Measurements from ENCODE around the gene N4BP2L2. TPM values are rescaled to one million over a fixed set of nuclear protein-coding genes. Genes with fewer than 3 reads are reported as not detected.
A peak's percentile ranks its signal among the peaks of the same experiment; 100 is the strongest.

Gene N4BP2L2
- total RNA-seq, 1 experiment from 2014 or later = 92.7 TPM

DNA sequence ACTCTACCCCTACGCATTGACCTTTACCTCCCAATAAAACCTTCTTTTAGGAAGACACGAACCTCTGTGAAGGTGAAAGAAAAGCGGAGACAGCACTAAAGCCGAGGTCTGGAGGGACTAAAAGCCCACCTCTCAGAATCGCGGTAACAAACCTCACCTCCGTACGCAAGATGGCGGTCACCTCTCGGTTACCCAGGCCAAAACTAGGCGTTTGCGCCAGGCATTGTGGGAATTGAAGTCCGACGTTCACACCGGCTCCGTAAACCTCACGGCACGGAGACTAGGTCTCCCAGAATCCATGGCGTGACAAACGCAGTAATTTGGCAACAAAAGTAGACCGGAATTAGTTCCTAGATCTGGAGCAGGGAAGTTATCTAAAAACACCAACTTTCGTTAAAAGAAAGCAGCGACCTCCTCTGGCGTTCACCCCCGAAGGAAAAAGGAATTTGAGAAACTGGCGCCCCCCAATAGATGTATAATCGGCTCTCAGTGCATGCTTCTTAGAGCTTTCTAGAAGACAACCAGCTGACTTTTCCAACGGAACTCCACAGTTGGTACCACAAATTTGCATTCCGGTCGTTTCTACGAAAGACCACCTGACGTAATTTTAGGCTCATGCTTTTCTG is at the start of gene N4BP2L2 (continued):
- TF ChIP-seq EZH2phosphoT487 (IDR thresholded peaks at IDR 0.05; ENCODE audit: borderline replicate concordance) = no peak
- peak; percentile 74 for TF ChIP-seq SRF (IDR thresholded peaks at IDR 0.05; ENCODE audit: low read depth)
- peak; percentile 81 for TF ChIP-seq POLR2AphosphoS5 (IDR thresholded peaks at IDR 0.05; ENCODE audit: low read depth, low read length)
- no peak; the same call in 1 of the 2 replicates for TF ChIP-seq ZFX (IDR thresholded peaks at IDR 0.05)
- TF ChIP-seq, protein P1, sequence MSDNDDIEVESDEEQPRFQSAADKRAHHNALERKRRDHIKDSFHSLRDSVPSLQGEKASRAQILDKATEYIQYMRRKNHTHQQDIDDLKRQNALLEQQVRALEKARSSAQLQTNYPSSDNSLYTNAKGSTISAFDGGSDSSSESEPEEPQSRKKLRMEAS (IDR thresholded peaks at IDR 0.05) = peak; percentile 50
- no peak for TF ChIP-seq JUND (IDR thresholded peaks at IDR 0.05)

DNA sequence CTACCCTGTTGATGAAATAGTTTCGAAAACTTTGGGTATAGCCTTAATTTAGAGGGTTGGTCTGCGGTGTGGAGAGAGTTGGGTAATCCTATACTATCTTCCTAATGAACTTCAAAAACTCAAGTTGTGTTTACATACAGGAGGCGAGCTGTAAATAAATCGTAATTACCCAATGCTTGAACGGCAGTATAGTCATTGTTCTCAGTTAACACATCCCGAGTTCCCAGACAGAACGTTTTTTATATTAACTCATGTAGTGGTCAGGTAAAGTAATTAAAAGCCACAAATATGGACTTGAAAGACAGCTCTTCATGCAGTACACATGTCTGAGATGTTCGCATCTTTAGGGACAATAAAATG is 49.2 kb upstream of the N4BP2L2 start:
- peak overlapping the region; percentile 74 for H3K9ac ChIP-seq (ENCODE audit: low read length)
- ChIA-PET RAD21 (ENCODE audit: low non-redundant PET in 1 of 2, low total read pairs in 2 of 2, uncharacterized antibody in 2 of 2, unreplicated experiment in 2 of 2) (no interaction called here), CTCF (interaction anchor here (0.8 to 1.3 kb wide), 3 partner anchors 52 to 324 kb away, joined by 3 to 6 read pairs (median 3); no protein-coding TSS in a partner anchor), POLR2A (no interaction called here)
- no peaks in the 10 kb centered on the region for H3K36me3 ChIP-seq (ENCODE audit: control insufficient read depth in 1 of 2, insufficient read depth in 2 of 2, low read length in 2 of 2)
- H3K79me2 ChIP-seq (ENCODE audit: insufficient read depth, low read length) = peaks cover 57% of the 10 kb centered on the region
- H3K4me2 ChIP-seq (ENCODE audit: low read length) = peak overlapping the region; percentile 95
- intact Hi-C loops (cut with micrococcal nuclease) = loop anchor here (2.0 to 5.0 kb wide), 3 partner anchors 65 to 1135 kb away; no protein-coding TSS in a partner anchor
- H3K27me3 ChIP-seq (ENCODE audit: insufficient read depth, low read length) = no peaks in the 10 kb centered on the region
- H3K9me2 ChIP-seq (ENCODE audit: insufficient read depth) = no peaks in the 10 kb centered on the region
- H3K4me1 ChIP-seq (ENCODE audit: control insufficient read depth in 1 of 2, insufficient read depth in 2 of 2, low read length in 2 of 2) = peaks cover 9 to 18% of the 10 kb centered on the region in 2 experiments
- no peak for DNase-seq (ENCODE audit: low read depth, low spot score)
- TF ChIP-seq CBX3 (IDR thresholded peaks at IDR 0.05; ENCODE audit: low read depth) (no peak), SP1 (IDR thresholded peaks at IDR 0.05; ENCODE audit: low read depth) (no peak), ELF1 (IDR thresholded peaks at IDR 0.05; ENCODE audit: borderline replicate concordance, low read depth) (no peak), FOSL1 (IDR thresholded peaks at IDR 0.05; ENCODE audit: low read depth) (no peak), EZH2phosphoT487 (IDR thresholded peaks at IDR 0.05; ENCODE audit: borderline replicate concordance) (no peak)
- TF ChIP-seq, protein P2, sequence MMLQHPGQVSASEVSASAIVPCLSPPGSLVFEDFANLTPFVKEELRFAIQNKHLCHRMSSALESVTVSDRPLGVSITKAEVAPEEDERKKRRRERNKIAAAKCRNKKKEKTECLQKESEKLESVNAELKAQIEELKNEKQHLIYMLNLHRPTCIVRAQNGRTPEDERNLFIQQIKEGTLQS (IDR thresholded peaks at IDR 0.05) = no peak
- TF ChIP-seq, protein P1 (IDR thresholded peaks at IDR 0.05) = no peak
- TF ChIP-seq, protein P3, sequence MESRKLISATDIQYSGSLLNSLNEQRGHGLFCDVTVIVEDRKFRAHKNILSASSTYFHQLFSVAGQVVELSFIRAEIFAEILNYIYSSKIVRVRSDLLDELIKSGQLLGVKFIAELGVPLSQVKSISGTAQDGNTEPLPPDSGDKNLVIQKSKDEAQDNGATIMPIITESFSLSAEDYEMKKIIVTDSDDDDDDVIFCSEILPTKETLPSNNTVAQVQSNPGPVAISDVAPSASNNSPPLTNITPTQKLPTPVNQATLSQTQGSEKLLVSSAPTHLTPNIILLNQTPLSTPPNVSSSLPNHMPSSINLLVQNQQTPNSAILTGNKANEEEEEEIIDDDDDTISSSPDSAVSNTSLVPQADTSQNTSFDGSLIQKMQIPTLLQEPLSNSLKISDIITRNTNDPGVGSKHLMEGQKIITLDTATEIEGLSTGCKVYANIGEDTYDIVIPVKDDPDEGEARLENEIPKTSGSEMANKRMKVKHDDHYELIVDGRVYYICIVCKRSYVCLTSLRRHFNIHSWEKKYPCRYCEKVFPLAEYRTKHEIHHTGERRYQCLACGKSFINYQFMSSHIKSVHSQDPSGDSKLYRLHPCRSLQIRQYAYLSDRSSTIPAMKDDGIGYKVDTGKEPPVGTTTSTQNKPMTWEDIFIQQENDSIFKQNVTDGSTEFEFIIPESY (IDR thresholded peaks at IDR 0.05; ENCODE audit: extremely low read depth, insufficient replicate concordance, low read length) = no peak
- TF ChIP-seq, protein P4, sequence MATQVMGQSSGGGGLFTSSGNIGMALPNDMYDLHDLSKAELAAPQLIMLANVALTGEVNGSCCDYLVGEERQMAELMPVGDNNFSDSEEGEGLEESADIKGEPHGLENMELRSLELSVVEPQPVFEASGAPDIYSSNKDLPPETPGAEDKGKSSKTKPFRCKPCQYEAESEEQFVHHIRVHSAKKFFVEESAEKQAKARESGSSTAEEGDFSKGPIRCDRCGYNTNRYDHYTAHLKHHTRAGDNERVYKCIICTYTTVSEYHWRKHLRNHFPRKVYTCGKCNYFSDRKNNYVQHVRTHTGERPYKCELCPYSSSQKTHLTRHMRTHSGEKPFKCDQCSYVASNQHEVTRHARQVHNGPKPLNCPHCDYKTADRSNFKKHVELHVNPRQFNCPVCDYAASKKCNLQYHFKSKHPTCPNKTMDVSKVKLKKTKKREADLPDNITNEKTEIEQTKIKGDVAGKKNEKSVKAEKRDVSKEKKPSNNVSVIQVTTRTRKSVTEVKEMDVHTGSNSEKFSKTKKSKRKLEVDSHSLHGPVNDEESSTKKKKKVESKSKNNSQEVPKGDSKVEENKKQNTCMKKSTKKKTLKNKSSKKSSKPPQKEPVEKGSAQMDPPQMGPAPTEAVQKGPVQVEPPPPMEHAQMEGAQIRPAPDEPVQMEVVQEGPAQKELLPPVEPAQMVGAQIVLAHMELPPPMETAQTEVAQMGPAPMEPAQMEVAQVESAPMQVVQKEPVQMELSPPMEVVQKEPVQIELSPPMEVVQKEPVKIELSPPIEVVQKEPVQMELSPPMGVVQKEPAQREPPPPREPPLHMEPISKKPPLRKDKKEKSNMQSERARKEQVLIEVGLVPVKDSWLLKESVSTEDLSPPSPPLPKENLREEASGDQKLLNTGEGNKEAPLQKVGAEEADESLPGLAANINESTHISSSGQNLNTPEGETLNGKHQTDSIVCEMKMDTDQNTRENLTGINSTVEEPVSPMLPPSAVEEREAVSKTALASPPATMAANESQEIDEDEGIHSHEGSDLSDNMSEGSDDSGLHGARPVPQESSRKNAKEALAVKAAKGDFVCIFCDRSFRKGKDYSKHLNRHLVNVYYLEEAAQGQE (IDR thresholded peaks at IDR 0.05; ENCODE audit: low read depth) = no peak
- no peaks in the 10 kb centered on the region for H3K9me3 ChIP-seq (ENCODE audit: control insufficient read depth in 1 of 2, insufficient read depth in 1 of 2, low read depth in 1 of 2, low read length in 2 of 2)
- H3K27ac ChIP-seq (ENCODE audit: low read depth, low read length) = peak overlapping the region; percentile 79
- no peak overlapping the region for H2AFZ ChIP-seq (ENCODE audit: low read depth, low read length, poor library complexity, severe bottlenecking)
- no peak for ATAC-seq
- BruUV-seq (replicated peaks) = TSS peak; percentile 73
- no peaks in the 10 kb centered on the region; the same call in none of the 2 replicates for H4K20me1 ChIP-seq (ENCODE audit: insufficient read depth)
- H3K4me3 ChIP-seq (replicated peaks in 1 of 2; ENCODE audit: low read depth in 1 of 2, low read length in 2 of 2) = peak overlapping the region; percentile 85 to 89

Measured in HCT116 (cell line).